SHP77 (cell line): ENCODE results near the gene PITPNM1.
"Not testable (repeated sequence)": the region's sequence is repeated elsewhere in the genome, so short reads cannot be mapped to it uniquely, and the experiment has no call there.

Experiments
- DNase-seq, 2 experiments: peaks; one replicate each; lab custom pipeline; 2025; lab: John Stamatoyannopoulos, UW

Gene PITPNM1

GRCh38 chr11:67466367-67466766, 38.8 kb downstream of the PITPNM1 start:
- DNase-seq = no peak

GRCh38 chr11:67465530-67465929, 39.6 kb downstream of the PITPNM1 start:
- not testable (repeated sequence) for DNase-seq

- DNase-seq = no peak
Measured at GRCh38 chr11:67465189-67465510, 40.0 kb downstream of the PITPNM1 start.

- DNase-seq = peak; percentile 90 to 94
Measured at GRCh38 chr11:67464411-67465188, 40.6 kb downstream of the PITPNM1 start.

- peak; percentile 91 to 96 for DNase-seq
Measured at GRCh38 chr11:67463680-67464410, 41.3 kb downstream of the PITPNM1 start.

- DNase-seq = no peak
Measured at GRCh38 chr11:67463186-67463585, 42.0 kb downstream of the PITPNM1 start.

- no peak for DNase-seq
Measured at GRCh38 chr11:67458266-67458665, 46.9 kb downstream of the PITPNM1 start.

- no peak for DNase-seq
Measured at GRCh38 chr11:67457453-67457852, 47.7 kb downstream of the PITPNM1 start.

GRCh38 chr11:67456068-67456705, 49.0 kb downstream of the PITPNM1 start:
- no peak for DNase-seq

GRCh38 chr11:67455054-67455453, 50.1 kb downstream of the PITPNM1 start, which contains the start of gene CABP4:
TSS of gene CABP4 (plus strand) at chr11:67455354. CDS start at chr11:67455424, 70 bp downstream.
- no peak for DNase-seq

GRCh38 chr11:67453816-67454732, 51.1 kb downstream of the PITPNM1 start:
- DNase-seq = no peak

GRCh38 chr11:67452141-67452952, 52.8 kb downstream of the PITPNM1 start, which contains the start of gene GPR152:
TSS of gene GPR152 (minus strand) at chr11:67452729. CDS start at chr11:67452724, 5 bp downstream.
- peak; percentile 78 to 92 for DNase-seq

- DNase-seq = no peak
Measured at GRCh38 chr11:67451658-67451976, 53.5 kb downstream of the PITPNM1 start.

- DNase-seq = no peak
Measured at GRCh38 chr11:67450796-67451657, 54.1 kb downstream of the PITPNM1 start.

- DNase-seq = peak; percentile 88 to 93
Measured at GRCh38 chr11:67449116-67449844, 55.9 kb downstream of the PITPNM1 start.

GRCh38 chr11:67448220-67448609, 56.9 kb downstream of the PITPNM1 start:
- no peak for DNase-seq

- DNase-seq = no peak
Measured at GRCh38 chr11:67445515-67445914, 59.6 kb downstream of the PITPNM1 start.

GRCh38 chr11:67442504-67443404, 62.4 kb downstream of the PITPNM1 start:
- no peak for DNase-seq
